SK-N-SH treated with all-trans-retinoic acid at 6 μM for 48 hours (cell line): ENCODE measurements around the gene PRSS22.

Experiments used
- ATAC-seq: fragments of 200-7000 bp; cut with Tn5 transposase; 3 replicates; pipeline ENCODE4 v1.9.1; 2020; ENCODE audit warnings: mild to moderate bottlenecking, moderate library complexity
- CSDC2 ChIP-seq: fragments of 250-450 bp; sonication (Bioruptor Pico); IDR thresholded peaks from 2 replicates; pipeline ENCODE4 v1.5.0; 2020; ENCODE audit warnings: mild to moderate bottlenecking, moderate library complexity
- ESRRG ChIP-seq: fragments of 250-450 bp; sonication (Bioruptor Pico); IDR thresholded peaks from 2 replicates; pipeline ENCODE4 v1.6.1; 2021; ENCODE audit warnings: mild to moderate bottlenecking
- GLIS3 ChIP-seq: fragments of 250-450 bp; sonication (Bioruptor Pico); IDR thresholded peaks from 2 replicates; pipeline ENCODE4 v1.5.0; 2020; ENCODE audit warnings: mild to moderate bottlenecking, moderate library complexity
- ISL1 ChIP-seq: fragments of 250-450 bp; sonication (Bioruptor Pico); IDR thresholded peaks from 2 replicates; pipeline ENCODE4 v2.1.2; 2022; ENCODE audit warnings: mild to moderate bottlenecking, moderate library complexity
- PATZ1 ChIP-seq: fragments of 250-450 bp; sonication (Bioruptor Pico); IDR thresholded peaks from 2 replicates; pipeline ENCODE4 v1.8.0; 2020; ENCODE audit warnings: mild to moderate bottlenecking, moderate library complexity, borderline replicate concordance
- PPARA ChIP-seq: fragments of 250-450 bp; sonication (Bioruptor Pico); IDR thresholded peaks from 2 replicates; pipeline ENCODE4 v1.5.0; 2020; ENCODE audit warnings: mild to moderate bottlenecking, borderline replicate concordance
- RARB ChIP-seq: fragments of 250-450 bp; sonication (Bioruptor Pico); IDR thresholded peaks from 2 replicates; pipeline ENCODE4 v1.8.0; 2021; ENCODE audit warnings: mild to moderate bottlenecking, moderate library complexity
- SNAI2 ChIP-seq: fragments of 250-450 bp; sonication (Bioruptor Pico); IDR thresholded peaks from 2 replicates; pipeline ENCODE4 v1.5.0; 2020; ENCODE audit warnings: mild to moderate bottlenecking, moderate library complexity
- TOX ChIP-seq: fragments of 250-450 bp; sonication (Bioruptor Pico); IDR thresholded peaks from 2 replicates; pipeline ENCODE4 v1.8.0; 2021; ENCODE audit warnings: mild to moderate bottlenecking, moderate library complexity, borderline replicate concordance
- ZC3H10 ChIP-seq: fragments of 250-450 bp; sonication (Bioruptor Pico); IDR thresholded peaks from 2 replicates; pipeline ENCODE4 v1.5.1; 2021; ENCODE audit warnings: mild to moderate bottlenecking, moderate library complexity
- ZFP30 ChIP-seq: fragments of 450-650 bp; formaldehyde crosslinking; IDR thresholded peaks from 2 replicates; pipeline ENCODE4 v1.5.0; 2022; ENCODE audit warnings: mild to moderate bottlenecking, moderate library complexity
- ZNF565 ChIP-seq: fragments of 450-650 bp; formaldehyde crosslinking; conservative IDR thresholded peaks from 2 replicates; pipeline ENCODE4 v1.5.0; 2020; ENCODE audit warnings: low read depth, mild to moderate bottlenecking, moderate library complexity
- ZNF70 ChIP-seq: fragments of 450-650 bp; formaldehyde crosslinking; IDR thresholded peaks from 2 replicates; pipeline ENCODE4 v1.5.0; 2020; ENCODE audit warnings: mild to moderate bottlenecking, moderate library complexity
- ZNF8 ChIP-seq: fragments of 450-650 bp; formaldehyde crosslinking; IDR thresholded peaks from 2 replicates; pipeline ENCODE4 v1.5.0; 2020; ENCODE audit warnings: mild to moderate bottlenecking, moderate library complexity
- TF ChIP-seq, protein P1 (sequence below): fragments of 250-450 bp; sonication (Bioruptor Pico); IDR thresholded peaks from 2 replicates; pipeline ENCODE4 v1.5.0; 2020; ENCODE audit warnings: mild to moderate bottlenecking, moderate library complexity
- TF ChIP-seq, protein P2 (sequence below): fragments of 250-450 bp; sonication (Bioruptor Pico); IDR thresholded peaks from 2 replicates; pipeline ENCODE4 v1.5.1; 2020; ENCODE audit warnings: low read depth, mild to moderate bottlenecking, moderate library complexity
- TF ChIP-seq, protein P3 (sequence below): fragments of 250-450 bp; sonication (Bioruptor Pico); IDR thresholded peaks from 2 replicates; pipeline ENCODE4 v1.8.0; 2021; ENCODE audit warnings: low read depth, mild to moderate bottlenecking, moderate library complexity, borderline replicate concordance

PRSS22 gene

GRCh38 chr16:2853531-2854073 lies 4.4 kb downstream of the PRSS22 start:
- ATAC-seq = no peak
- TF ChIP-seq PPARA (no peak), PATZ1 (CRISPR knock-in tag) (no peak), ESRRG (CRISPR knock-in tag) (no peak), ZNF70 (CRISPR knock-in tag) (no peak), SNAI2 (CRISPR knock-in tag) (no peak), CSDC2 (CRISPR knock-in tag) (no peak)
- TF ChIP-seq, protein P1, sequence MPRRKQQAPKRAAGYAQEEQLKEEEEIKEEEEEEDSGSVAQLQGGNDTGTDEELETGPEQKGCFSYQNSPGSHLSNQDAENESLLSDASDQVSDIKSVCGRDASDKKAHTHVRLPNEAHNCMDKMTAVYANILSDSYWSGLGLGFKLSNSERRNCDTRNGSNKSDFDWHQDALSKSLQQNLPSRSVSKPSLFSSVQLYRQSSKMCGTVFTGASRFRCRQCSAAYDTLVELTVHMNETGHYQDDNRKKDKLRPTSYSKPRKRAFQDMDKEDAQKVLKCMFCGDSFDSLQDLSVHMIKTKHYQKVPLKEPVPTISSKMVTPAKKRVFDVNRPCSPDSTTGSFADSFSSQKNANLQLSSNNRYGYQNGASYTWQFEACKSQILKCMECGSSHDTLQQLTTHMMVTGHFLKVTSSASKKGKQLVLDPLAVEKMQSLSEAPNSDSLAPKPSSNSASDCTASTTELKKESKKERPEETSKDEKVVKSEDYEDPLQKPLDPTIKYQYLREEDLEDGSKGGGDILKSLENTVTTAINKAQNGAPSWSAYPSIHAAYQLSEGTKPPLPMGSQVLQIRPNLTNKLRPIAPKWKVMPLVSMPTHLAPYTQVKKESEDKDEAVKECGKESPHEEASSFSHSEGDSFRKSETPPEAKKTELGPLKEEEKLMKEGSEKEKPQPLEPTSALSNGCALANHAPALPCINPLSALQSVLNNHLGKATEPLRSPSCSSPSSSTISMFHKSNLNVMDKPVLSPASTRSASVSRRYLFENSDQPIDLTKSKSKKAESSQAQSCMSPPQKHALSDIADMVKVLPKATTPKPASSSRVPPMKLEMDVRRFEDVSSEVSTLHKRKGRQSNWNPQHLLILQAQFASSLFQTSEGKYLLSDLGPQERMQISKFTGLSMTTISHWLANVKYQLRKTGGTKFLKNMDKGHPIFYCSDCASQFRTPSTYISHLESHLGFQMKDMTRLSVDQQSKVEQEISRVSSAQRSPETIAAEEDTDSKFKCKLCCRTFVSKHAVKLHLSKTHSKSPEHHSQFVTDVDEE = no peak
- TF ChIP-seq, protein P2, sequence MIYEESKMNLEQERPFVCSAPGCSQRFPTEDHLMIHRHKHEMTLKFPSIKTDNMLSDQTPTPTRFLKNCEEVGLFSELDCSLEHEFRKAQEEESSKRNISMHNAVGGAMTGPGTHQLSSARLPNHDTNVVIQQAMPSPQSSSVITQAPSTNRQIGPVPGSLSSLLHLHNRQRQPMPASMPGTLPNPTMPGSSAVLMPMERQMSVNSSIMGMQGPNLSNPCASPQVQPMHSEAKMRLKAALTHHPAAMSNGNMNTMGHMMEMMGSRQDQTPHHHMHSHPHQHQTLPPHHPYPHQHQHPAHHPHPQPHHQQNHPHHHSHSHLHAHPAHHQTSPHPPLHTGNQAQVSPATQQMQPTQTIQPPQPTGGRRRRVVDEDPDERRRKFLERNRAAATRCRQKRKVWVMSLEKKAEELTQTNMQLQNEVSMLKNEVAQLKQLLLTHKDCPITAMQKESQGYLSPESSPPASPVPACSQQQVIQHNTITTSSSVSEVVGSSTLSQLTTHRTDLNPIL (CRISPR knock-in tag) = no peak

DNA sequence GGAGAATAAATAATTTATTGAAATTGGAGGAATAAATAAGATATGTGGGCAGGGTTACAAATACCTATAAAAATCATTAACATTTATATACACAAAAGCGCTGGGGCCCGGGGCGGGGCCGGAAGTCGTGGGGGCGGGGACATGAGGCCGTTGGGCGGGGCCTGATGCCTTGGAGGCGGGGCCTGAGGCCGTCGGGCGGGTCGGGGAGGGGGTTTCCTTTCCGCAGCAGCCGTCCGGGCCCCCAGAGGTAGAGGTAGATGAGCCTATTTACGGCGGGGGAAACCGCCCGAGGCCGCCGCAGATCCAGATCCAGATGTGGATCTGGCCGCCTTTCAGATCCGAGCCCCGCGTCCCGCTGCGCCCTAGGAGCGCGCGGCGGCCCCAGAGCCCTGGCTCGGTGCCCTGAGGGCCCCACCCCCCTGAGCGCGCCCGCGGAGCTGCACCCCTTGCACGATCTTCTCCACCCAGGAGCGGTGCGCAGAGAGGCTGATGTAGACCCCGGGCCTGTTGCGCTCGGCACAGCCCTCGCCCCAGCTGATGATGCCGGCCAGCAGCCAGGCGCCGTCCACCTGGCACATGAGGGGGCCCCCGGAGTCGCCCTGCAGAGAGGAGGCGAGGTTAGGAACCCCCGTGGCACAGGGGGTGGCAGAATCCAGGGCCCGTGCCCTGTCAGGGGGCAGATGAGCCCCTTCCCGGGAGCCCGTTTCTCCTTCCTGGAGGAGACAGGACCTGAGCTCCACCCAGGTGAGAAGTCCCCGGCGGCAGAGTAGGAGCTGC lies 5.1 kb downstream of the PRSS22 start:
- no peak for TF ChIP-seq ZNF70 (CRISPR knock-in tag)
- TF ChIP-seq, protein P1 = no peak
- TF ChIP-seq ZFP30 (CRISPR knock-in tag) = no peak
- TF ChIP-seq ISL1 (CRISPR knock-in tag) = no peak
- TF ChIP-seq ZNF8 = no peak
- no peak for TF ChIP-seq TOX (CRISPR knock-in tag)
- no peak for TF ChIP-seq ZNF565
- TF ChIP-seq ZC3H10 = no peak
- TF ChIP-seq, protein P3, sequence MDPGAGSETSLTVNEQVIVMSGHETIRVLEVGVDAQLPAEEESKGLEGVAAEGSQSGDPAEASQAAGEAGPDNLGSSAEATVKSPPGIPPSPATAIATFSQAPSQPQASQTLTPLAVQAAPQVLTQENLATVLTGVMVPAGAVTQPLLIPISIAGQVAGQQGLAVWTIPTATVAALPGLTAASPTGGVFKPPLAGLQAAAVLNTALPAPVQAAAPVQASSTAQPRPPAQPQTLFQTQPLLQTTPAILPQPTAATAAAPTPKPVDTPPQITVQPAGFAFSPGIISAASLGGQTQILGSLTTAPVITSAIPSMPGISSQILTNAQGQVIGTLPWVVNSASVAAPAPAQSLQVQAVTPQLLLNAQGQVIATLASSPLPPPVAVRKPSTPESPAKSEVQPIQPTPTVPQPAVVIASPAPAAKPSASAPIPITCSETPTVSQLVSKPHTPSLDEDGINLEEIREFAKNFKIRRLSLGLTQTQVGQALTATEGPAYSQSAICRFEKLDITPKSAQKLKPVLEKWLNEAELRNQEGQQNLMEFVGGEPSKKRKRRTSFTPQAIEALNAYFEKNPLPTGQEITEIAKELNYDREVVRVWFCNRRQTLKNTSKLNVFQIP (CRISPR knock-in tag) = no peak
- TF ChIP-seq, protein P2 (CRISPR knock-in tag) = no peak
- no peak for TF ChIP-seq SNAI2 (CRISPR knock-in tag)
- TF ChIP-seq ESRRG (CRISPR knock-in tag) = no peak
- TF ChIP-seq RARB (CRISPR knock-in tag) = no peak
- TF ChIP-seq GLIS3 = no peak
- no peak for TF ChIP-seq PATZ1 (CRISPR knock-in tag)
- TF ChIP-seq, all 23 proteins: peak for 0
- ATAC-seq = no peak; the same call in 2 of the 3 replicates
